Testis (tissue), 3 donors: ENCODE results near the gene PCDH12. TPM values are rescaled to one million over a fixed set of nuclear protein-coding genes. Genes with fewer than 3 reads are reported as not detected.

Experiments
- DNase-seq: peaks from one replicate; pipeline ENCODE4 v3.0.0-alpha.2; 2019
- H3K27ac ChIP-seq, 2 donors: fragments of 200-600 bp; sonication (generic); one replicate each; pipeline ENCODE4 v1.5.1; 2019
- H3K27me3 ChIP-seq: fragments of 200-600 bp; sonication (generic); one replicate; pipeline ENCODE4 v1.5.1; 2019
- H3K36me3 ChIP-seq: fragments of 200-600 bp; sonication (generic); one replicate; pipeline ENCODE4 v1.5.1; 2017; ENCODE audit warnings: low read depth; ENCODE audit errors: missing control alignments
- H3K4me1 ChIP-seq: fragments of 200-600 bp; sonication (generic); one replicate; pipeline ENCODE4 v1.5.1; 2019
- H3K4me3 ChIP-seq, 2 donors: fragments of 200-600 bp; sonication (generic); one replicate each; pipeline ENCODE4 v1.5.1; 2017 to 2019
- H3K9me3 ChIP-seq: fragments of 200-600 bp; sonication (generic); one replicate; pipeline ENCODE4 v1.5.1; 2017
- POLR2A ChIP-seq: fragments of 450-650 bp; IDR thresholded peaks from one replicate; pipeline ENCODE4 v1.6.1; 2017; ENCODE audit warnings: antibody characterized with exemption, mild to moderate bottlenecking, moderate library complexity
- WGBS, 2 donors: methylation state at CpG; one replicate each; pipeline ENCODE4 v1.1.5; 2018; 5-methylcytosine and 5-hydroxymethylcytosine counted together
- intact Hi-C: fragments of 100-400 bp; cut with DNase I; formaldehyde crosslinking; loops from one replicate; pipeline ENCODE4 v1.15.1; 2023; ENCODE audit warnings: low total_unique reads
- polyA plus RNA-seq: library from polyadenylated mRNA; stranded (reverse); fragments of 350-450 nt; fragmentation: Illumina TruSeq; extraction: RNeasy Lipid Tissue Mini Kit (QIAGEN cat#74804); gene quantifications from one replicate; pipeline ENCODE4 v1.2.3, GENCODE V29; 2014; ENCODE audit warnings: low read depth, low replicate concordance; ENCODE audit not compliant: insufficient read depth
- total RNA-seq, 2 donors: library from RNA; depleted of rRNA; stranded (reverse); fragments of >200 nt; gene quantifications; one replicate each; pipeline ENCODE4 v1.2.3, GENCODE V29; 2016
- TF ChIP-seq, protein P1 (sequence below), 3 experiments: fragments of 450-650 bp in 2 of 3; fragments of 200-600 bp in 1 of 3; sonication (generic) in 1 of 3; IDR thresholded peaks; one replicate each; pipeline ENCODE4 v1.5.1; 2016 to 2019; ENCODE audit warnings: antibody characterized with exemption in 3 of 3, mild to moderate bottlenecking in 2 of 3, moderate library complexity in 1 of 3

The PCDH12 gene
- total and polyA plus RNA-seq, 3 donors from 2014 or later: 0.31 to 2.0 (median 1.6) TPM

DNA sequence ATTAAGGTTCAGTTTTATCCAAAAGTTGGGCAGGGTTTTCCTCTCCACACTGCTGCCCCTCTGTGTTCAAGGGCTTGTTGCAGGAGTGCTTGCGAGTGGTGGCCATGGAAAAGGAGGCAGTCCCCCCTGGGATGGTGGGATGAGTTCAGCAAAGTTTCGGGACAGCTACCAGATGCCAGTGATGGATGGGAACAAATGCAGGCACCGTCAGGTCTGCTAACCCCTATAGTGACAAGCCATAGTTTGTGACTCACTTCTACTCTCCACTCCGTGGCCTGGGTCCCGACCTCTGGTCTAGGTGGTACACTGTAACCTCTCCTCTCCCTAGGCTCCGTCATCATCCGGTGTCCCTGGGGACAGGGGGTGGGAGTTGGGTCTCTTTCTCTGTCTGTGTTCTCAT, 7.1 kb upstream of the PCDH12 start:
- no peak overlapping the region for H3K27ac ChIP-seq
- no peaks in the 10 kb centered on the region for H3K27me3 ChIP-seq
- H3K4me1 ChIP-seq: peaks cover 12% of the 10 kb centered on the region
- DNase-seq: no peak
- intact Hi-C loops: no loop called here
- WGBS, 2 donors: 72 to 79% methylated on average over 6 to 7 of the region's 7 CpGs
- no peak for TF ChIP-seq POLR2A
- TF ChIP-seq, protein P1, sequence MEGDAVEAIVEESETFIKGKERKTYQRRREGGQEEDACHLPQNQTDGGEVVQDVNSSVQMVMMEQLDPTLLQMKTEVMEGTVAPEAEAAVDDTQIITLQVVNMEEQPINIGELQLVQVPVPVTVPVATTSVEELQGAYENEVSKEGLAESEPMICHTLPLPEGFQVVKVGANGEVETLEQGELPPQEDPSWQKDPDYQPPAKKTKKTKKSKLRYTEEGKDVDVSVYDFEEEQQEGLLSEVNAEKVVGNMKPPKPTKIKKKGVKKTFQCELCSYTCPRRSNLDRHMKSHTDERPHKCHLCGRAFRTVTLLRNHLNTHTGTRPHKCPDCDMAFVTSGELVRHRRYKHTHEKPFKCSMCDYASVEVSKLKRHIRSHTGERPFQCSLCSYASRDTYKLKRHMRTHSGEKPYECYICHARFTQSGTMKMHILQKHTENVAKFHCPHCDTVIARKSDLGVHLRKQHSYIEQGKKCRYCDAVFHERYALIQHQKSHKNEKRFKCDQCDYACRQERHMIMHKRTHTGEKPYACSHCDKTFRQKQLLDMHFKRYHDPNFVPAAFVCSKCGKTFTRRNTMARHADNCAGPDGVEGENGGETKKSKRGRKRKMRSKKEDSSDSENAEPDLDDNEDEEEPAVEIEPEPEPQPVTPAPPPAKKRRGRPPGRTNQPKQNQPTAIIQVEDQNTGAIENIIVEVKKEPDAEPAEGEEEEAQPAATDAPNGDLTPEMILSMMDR (IDR thresholded peaks at IDR 0.05): no peak
- no peaks in the 10 kb centered on the region for H3K36me3 ChIP-seq
- H3K4me3 ChIP-seq: no peak overlapping the region
- no peaks in the 10 kb centered on the region for H3K9me3 ChIP-seq

DNA sequence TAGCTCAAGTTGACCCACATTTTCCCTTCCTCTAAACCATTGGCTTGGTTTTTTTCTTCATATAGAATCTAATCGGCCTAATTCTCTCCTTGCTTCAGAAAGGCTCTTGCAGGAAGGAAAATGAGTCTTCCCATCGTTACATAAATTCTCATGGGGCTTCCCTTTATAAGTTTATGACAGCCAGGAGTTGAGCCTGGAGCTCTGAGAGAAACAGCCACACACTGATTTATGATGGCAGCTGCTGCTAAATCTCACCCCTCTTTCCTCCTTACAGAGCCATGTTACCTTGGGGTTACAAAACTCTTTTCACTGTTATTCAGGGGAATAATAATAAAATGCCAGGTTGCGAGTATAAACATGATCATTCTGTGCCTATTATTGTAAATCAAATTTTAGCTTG, 5.7 kb upstream of the PCDH12 start:
- TF ChIP-seq, protein P1 (IDR thresholded peaks at IDR 0.05): no peak
- TF ChIP-seq POLR2A: no peak
- intact Hi-C loops: loop anchor here (5.0 kb wide), 1 partner anchor 266 kb away; no protein-coding TSS in a partner anchor
- WGBS, 2 donors: 56 to 65% methylated on average over 3 of the region's 3 CpGs

DNA sequence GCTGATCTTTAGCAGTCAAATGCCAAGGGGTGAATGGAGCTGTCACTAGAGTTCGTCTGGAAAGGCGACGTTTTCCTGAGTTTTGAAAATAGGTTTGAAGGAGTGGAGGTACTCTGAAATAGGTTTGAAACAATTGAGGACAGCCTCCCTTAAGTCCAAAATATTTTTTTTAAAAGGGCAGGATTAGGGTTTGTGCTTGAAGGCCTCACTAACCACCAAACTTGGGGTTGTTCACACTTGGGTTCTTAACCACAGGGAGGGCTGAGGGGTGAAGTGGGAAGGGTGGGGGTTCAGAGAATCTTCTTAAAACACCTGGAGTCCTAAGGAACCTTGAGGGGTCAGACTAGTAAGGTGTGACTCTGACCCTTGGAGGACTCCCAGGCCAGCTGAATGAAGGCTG, 3.5 kb upstream of the PCDH12 start:
- WGBS, 2 donors: 90 to 95% methylated on average over 3 of the region's 3 CpGs
- no peak for DNase-seq
- TF ChIP-seq, protein P1 (IDR thresholded peaks at IDR 0.05): no peak
- no peak for TF ChIP-seq POLR2A
- H3K4me3 ChIP-seq: no peak overlapping the region
- peaks cover 6% of the 10 kb centered on the region for H3K4me1 ChIP-seq
- no peaks in the 10 kb centered on the region for H3K27me3 ChIP-seq
- intact Hi-C loops: loop anchor here (5.0 kb wide), 1 partner anchor 264 kb away; no protein-coding TSS in a partner anchor
- no peaks in the 10 kb centered on the region for H3K9me3 ChIP-seq
- H3K27ac ChIP-seq: no peak overlapping the region
- H3K36me3 ChIP-seq: no peaks in the 10 kb centered on the region

More for the DNA sequence above, 5.7 kb upstream of the PCDH12 start:
- Histone ChIP-seq H3K4me1 (peaks cover 6% of the 10 kb centered on the region), H3K27me3 (no peaks in the 10 kb centered on the region), H3K9me3 (no peaks in the 10 kb centered on the region), H3K4me3 (no peak overlapping the region), H3K36me3 (no peaks in the 10 kb centered on the region), H3K27ac (no peak overlapping the region)
- DNase-seq: no peak

DNA sequence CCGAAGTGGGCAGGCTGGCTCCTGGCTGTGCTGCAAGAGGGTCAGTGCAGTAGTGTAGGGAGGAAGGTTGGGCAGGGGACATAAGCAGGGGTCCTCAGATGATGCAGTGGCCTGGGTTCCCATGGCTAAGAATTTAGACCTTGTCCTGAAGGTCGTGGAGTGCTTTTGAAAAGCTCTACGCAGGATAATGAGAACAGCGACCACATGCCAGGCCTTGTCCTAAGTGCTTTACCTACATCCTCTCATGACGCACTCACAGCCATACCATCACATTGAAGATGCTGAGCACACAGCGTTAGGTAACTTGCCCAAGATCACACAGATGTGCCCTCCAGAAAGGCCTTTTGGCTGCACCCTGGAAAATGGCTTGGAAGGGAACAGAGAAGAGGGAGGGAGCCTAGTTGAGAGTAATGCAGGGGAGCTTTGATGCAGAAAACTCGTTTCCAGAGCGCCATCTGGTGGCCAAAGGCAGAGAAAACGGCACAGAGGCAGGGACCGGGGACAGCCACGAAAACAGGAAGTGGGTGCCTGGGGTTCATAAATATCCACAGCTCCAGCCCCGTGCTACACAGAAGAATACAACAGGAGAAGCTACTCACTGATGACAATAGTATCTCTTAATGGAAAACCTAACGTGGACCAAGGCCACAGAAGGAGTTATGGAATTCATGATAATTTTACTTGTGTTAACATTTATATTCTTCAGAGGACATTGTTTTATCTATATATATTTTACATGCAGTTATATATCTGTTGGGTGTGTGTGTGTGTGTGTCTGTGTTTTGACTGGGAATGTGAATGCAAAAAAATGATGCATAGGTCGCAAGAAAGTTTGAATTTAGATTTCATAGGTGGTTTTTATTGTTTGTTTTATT, 2.7 kb upstream of the PCDH12 start:
- 32 to 35% methylated on average over 14 of the region's 14 CpGs for WGBS, 2 donors
- Histone ChIP-seq H3K27ac (no peak overlapping the region), H3K27me3 (no peaks in the 10 kb centered on the region), H3K4me3 (no peak overlapping the region), H3K4me1 (peaks cover 6% of the 10 kb centered on the region), H3K36me3 (no peaks in the 10 kb centered on the region), H3K9me3 (no peaks in the 10 kb centered on the region)
- intact Hi-C loops: loop anchor here (5.0 kb wide), 1 partner anchor 263 kb away; no protein-coding TSS in a partner anchor
- peak; percentile 90 for DNase-seq
- TF ChIP-seq POLR2A: no peak
- TF ChIP-seq, protein P1 (IDR thresholded peaks at IDR 0.05): peak; percentile 81 to 90 (median 88)
